Neural crest cell (in vitro differentiated cells): ENCODE measurements around the gene SNRPA. TPM values are rescaled to one million over a fixed set of nuclear protein-coding genes. Genes with fewer than 3 reads are reported as not detected.
"Not testable (repeated sequence)": the region's sequence is repeated elsewhere in the genome, so short reads cannot be mapped to it uniquely, and the experiment has no call there.

ENCODE experiments used
- DNase-seq: peaks from one replicate; pipeline ENCODE4 v3.0.0; 2021; ENCODE audit warnings: low read depth, mixed read lengths, low spot score
- H3K27ac Mint-ChIP-seq: one replicate; pipeline ENCODE4 v1.8.0; 2021; ENCODE audit warnings: mild to moderate bottlenecking, mixed read lengths; ENCODE audit not compliant: unreplicated experiment
- H3K27me3 Mint-ChIP-seq: 2 replicates; pipeline ENCODE4 v1.8.0; 2021; ENCODE audit warnings: low read depth, mild to moderate bottlenecking, mixed read lengths
- H3K36me3 Mint-ChIP-seq: 2 replicates; pipeline ENCODE4 v1.8.0; 2021; ENCODE audit warnings: low read depth, mild to moderate bottlenecking, mixed read lengths
- H3K4me1 Mint-ChIP-seq: 2 replicates; pipeline ENCODE4 v1.8.0; 2021; ENCODE audit warnings: mixed read lengths
- H3K4me3 Mint-ChIP-seq: one replicate; pipeline ENCODE4 v1.8.0; 2021; ENCODE audit warnings: mild to moderate bottlenecking, mixed read lengths
- H3K9me3 Mint-ChIP-seq: 2 replicates; pipeline ENCODE4 v1.8.0; 2021; ENCODE audit warnings: mixed read lengths
- CTCF ChIP-seq: fragments of 200-600 bp; sonication (generic); conservative IDR thresholded peaks from 2 replicates; pipeline ENCODE4 v1.5.0; 2021; ENCODE audit warnings: antibody characterized with exemption, mild to moderate bottlenecking
- total RNA-seq: library from RNA; stranded (reverse); gene quantifications from 2 replicates; pipeline ENCODE4 v1.2.1, GENCODE V29; 2021

Gene SNRPA
- total RNA-seq, 1 donor from 2014 or later, result 214 TPM

GRCh38 chr19:40758491-40758890, 7.5 kb downstream of the SNRPA start:
- no peaks in the 10 kb centered on the region for H3K9me3 Mint-ChIP-seq
- H3K4me1 Mint-ChIP-seq, result peaks cover 23% of the 10 kb centered on the region
- TF ChIP-seq CTCF, result no peak
- H3K27me3 Mint-ChIP-seq, result no peaks in the 10 kb centered on the region
- H3K36me3 Mint-ChIP-seq, result peaks cover 35% of the 10 kb centered on the region
- no peak overlapping the region for H3K4me3 Mint-ChIP-seq
- no peak for DNase-seq
- no peak overlapping the region for H3K27ac Mint-ChIP-seq

- Mint-ChIP-seq H3K27me3 (no peaks in the 10 kb centered on the region), H3K4me3 (no peak overlapping the region), H3K27ac (no peak overlapping the region), H3K9me3 (no peaks in the 10 kb centered on the region), H3K36me3 (peaks cover 39% of the 10 kb centered on the region), H3K4me1 (peaks cover 20% of the 10 kb centered on the region)
- DNase-seq, result no peak
- TF ChIP-seq CTCF, result no peak
These were observed 8.3 kb downstream of the SNRPA start for GRCh38 chr19:40759352-40759751.

DNA sequence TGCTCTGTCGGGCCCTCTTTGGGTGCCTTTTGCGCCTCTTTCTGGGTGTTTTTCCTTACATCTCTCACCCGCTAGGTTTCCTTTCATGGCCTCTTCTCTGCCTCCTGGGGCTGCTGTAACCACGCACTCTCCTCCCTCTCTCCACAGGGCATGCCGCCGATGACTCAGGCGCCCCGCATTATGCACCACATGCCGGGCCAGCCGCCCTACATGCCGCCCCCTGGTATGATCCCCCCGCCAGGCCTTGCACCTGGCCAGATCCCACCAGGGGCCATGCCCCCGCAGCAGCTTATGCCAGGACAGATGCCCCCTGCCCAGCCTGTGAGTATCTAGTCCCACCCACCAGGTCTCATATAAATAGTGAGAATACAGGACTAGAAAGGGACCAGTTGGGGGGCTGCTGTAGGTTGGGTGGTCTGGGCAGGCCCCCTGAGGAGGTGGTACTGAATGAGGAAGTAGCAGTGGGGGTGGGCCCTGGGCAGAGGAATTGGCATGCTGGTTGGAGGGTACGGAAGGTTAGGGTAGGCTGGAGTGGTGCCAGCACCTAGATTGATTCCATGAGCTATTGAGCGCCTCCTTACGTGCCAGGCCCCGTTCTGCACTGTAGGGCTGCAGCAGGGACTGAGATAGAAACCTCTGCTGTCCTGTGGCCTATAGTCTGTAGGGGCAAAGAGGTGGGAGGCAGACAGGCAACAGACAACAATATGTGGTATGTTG, 11.9 kb downstream of the SNRPA start:
- Mint-ChIP-seq H3K27me3 (no peaks in the 10 kb centered on the region), H3K36me3 (peaks cover 25% of the 10 kb centered on the region), H3K27ac (no peak overlapping the region), H3K4me3 (no peak overlapping the region), H3K4me1 (no peaks in the 10 kb centered on the region), H3K9me3 (no peaks in the 10 kb centered on the region)
- no peak for TF ChIP-seq CTCF
- no peak for DNase-seq

DNA sequence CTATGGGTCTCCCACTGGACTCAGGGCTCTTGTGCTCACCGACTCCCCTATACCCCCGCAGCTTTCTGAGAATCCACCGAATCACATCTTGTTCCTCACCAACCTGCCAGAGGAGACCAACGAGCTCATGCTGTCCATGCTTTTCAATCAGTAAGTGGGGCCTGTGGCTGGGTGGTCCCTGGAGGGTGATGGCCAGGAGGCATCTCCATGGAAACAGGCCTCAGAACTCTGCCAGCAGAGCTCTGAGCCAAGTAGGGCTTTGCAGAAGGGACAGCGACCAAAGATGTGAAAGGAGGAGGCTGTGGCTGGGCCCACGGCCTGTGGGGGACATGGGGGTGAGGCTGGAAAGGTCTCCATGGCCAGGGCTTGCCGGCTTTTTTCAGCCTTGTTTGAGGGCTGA, 12.5 kb downstream of the SNRPA start:
- H3K4me3 Mint-ChIP-seq, result no peak overlapping the region
- H3K36me3 Mint-ChIP-seq, result peaks cover 23% of the 10 kb centered on the region
- no peaks in the 10 kb centered on the region for H3K9me3 Mint-ChIP-seq
- H3K27ac Mint-ChIP-seq, result no peak overlapping the region
- no peak for TF ChIP-seq CTCF
- no peak for DNase-seq
- no peaks in the 10 kb centered on the region for H3K4me1 Mint-ChIP-seq
- no peaks in the 10 kb centered on the region for H3K27me3 Mint-ChIP-seq

- peaks cover 25% of the 10 kb centered on the region for H3K36me3 Mint-ChIP-seq
- no peak for DNase-seq
- H3K9me3 Mint-ChIP-seq, result no peaks in the 10 kb centered on the region
- no peak overlapping the region for H3K4me3 Mint-ChIP-seq
- H3K27ac Mint-ChIP-seq, result peak overlapping the region; percentile 25
- H3K4me1 Mint-ChIP-seq, result no peaks in the 10 kb centered on the region
- no peaks in the 10 kb centered on the region for H3K27me3 Mint-ChIP-seq
- TF ChIP-seq CTCF, result no peak
These were observed 13.0 kb downstream of the SNRPA start for GRCh38 chr19:40763963-40764362.

DNA sequence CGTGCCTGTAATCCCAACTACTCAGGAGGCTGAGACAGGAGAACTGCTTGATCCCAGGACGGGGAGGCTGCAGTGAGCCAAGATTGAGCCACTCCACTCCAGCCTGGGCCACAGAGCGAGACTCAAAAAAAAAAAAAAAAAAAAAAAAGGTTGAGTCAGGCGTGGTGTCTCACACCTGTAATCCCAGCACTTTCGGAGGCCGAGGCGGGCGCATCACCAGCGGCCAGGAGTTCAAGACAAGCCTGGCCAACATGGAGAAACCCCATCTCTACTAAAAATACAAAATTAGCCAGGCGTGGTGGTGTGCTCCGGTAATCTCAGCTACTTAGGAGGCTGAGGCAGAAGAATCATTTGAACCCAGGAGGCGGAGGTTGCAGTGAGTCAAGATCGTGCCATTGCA, 15.4 kb downstream of the SNRPA start:
- H3K27ac Mint-ChIP-seq, H3K27me3 Mint-ChIP-seq, H3K4me3 Mint-ChIP-seq, DNase-seq, H3K4me1 Mint-ChIP-seq, H3K9me3 Mint-ChIP-seq: not testable (repeated sequence)
- H3K36me3 Mint-ChIP-seq, result peaks cover 32% of the 10 kb centered on the region
